Measurements from ENCODE around the gene PLCH1. TPM values are rescaled to one million over a fixed set of nuclear protein-coding genes. Genes with fewer than 3 reads are reported as not detected.

The PLCH1 gene
- total and polyA plus RNA-seq, 2 of the 8 experiments (the other 6 are each of a cell fraction or from before 2014, with no cell fraction given) = 5.8 to 17.2 TPM

DNA sequence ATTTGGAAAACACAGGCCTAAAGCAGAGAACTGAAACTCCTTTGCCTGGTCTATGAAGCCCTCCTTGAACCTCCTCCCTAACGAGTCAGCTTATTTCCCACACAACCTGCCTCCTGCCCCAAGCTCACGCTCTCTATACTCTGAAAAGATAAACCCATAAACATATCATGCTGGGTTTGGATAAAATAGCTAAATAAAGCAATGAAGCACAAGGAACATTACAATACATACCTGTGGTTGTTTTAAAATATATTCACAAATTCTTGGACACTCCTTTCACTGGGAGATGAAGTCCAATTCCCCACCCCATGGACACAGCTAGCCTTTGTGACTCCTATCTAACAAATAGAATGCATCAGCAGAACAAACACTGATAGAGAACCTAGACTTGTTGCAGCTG, 98.2 kb downstream of the PLCH1 start:
- H4K20me1 ChIP-seq (replicated peaks in 1 of 2; ENCODE audit: control insufficient read depth in 1 of 2, insufficient read depth in 2 of 2, low read length in 2 of 2) = no peaks in the 10 kb centered on the region
- CTCF ChIA-PET (ENCODE audit: partially characterized antibody) = interaction anchor here (1.0 to 1.8 kb wide), 5 partner anchors 11 to 264 kb away, joined by 3 to 7 read pairs (median 5); no protein-coding TSS in a partner anchor
- TF ChIP-seq KDM5A (IDR thresholded peaks at IDR 0.05; ENCODE audit: low read length) (no peak), BCL11A (IDR thresholded peaks at IDR 0.05; ENCODE audit: low read depth in 2 of 2, low read length in 2 of 2) (no peak)
- no peak overlapping the region for H4K91ac ChIP-seq (replicated peaks; ENCODE audit: insufficient read length, low read length)
- H2BK120ac ChIP-seq (replicated peaks; ENCODE audit: low read depth, low read length) = no peak overlapping the region
- no peak overlapping the region for H3K27ac ChIP-seq (ENCODE audit: low read depth, low read length)
- no peak overlapping the region for H3K4me2 ChIP-seq (ENCODE audit: insufficient read depth in 1 of 2, low read depth in 2 of 2, low read length in 2 of 2)
- H3K56ac ChIP-seq (replicated peaks; ENCODE audit: insufficient read length, low read depth, low read length) = no peak overlapping the region
- no peaks in the 10 kb centered on the region; the same call in 1 of the 2 replicates for H3K79me1 ChIP-seq (ENCODE audit: low read depth, low read length)
- H2BK5ac ChIP-seq (ENCODE audit: low read depth, low read length) = no peak overlapping the region
- H2BK12ac ChIP-seq (ENCODE audit: low read depth, low read length) = no peak overlapping the region
- H3K18ac ChIP-seq (ENCODE audit: extremely low read depth, low read length) = no peak overlapping the region
- H2BK15ac ChIP-seq (ENCODE audit: low read length) = no peak overlapping the region
- no peak overlapping the region for H4K8ac ChIP-seq (ENCODE audit: extremely low read depth, insufficient read depth, low read length)
- H3K4ac ChIP-seq (replicated peaks; ENCODE audit: insufficient read length, low read depth, low read length) = no peak overlapping the region
- no peak overlapping the region for H3K14ac ChIP-seq (ENCODE audit: insufficient read length)
- H3K9me3 ChIP-seq (ENCODE audit: insufficient read depth in 2 of 2, low read depth in 1 of 2, low read length in 1 of 2) = no peaks in the 10 kb centered on the region
- 80% methylated on average over 2 of the region's 2 CpGs; no CpG with 5 or more reads in 1 of the 2 experiments for WGBS, 2 experiments (ENCODE audit: extremely low coverage in 1 of 2, insufficient coverage in 1 of 2, insufficient read length in 1 of 2, insufficient replicate concordance in 2 of 2, low coverage in 1 of 2, low lambda C conversion rate in 2 of 2, missing lambda C conversion rate in 1 of 2)
- H3K79me2 ChIP-seq (ENCODE audit: control insufficient read depth in 1 of 2, insufficient read depth in 2 of 2, low read length in 2 of 2) = peaks cover 0 to 4% of the 10 kb centered on the region in 2 experiments; a peak in 2 of 4 replicates
- H2AFZ ChIP-seq (ENCODE audit: low read length) = no peak overlapping the region
- no peaks in the 10 kb centered on the region for H3K36me3 ChIP-seq (ENCODE audit: control insufficient read depth in 2 of 4, insufficient read depth in 4 of 4, low read length in 3 of 4)
- no peaks in the 10 kb centered on the region for H3K27me3 ChIP-seq (replicated peaks in 1 of 4; ENCODE audit: control insufficient read depth in 3 of 4, extremely low read depth in 1 of 4, insufficient read depth in 3 of 4, low read length in 3 of 4)
- no peak overlapping the region for H3K4me3 ChIP-seq (ENCODE audit: extremely low read depth in 1 of 4, insufficient read depth in 2 of 4, low read depth in 3 of 4, low read length in 4 of 4)
- H2AK5ac ChIP-seq (ENCODE audit: low read depth, low read length) = no peak overlapping the region
- POLR2A ChIA-PET (ENCODE audit: partially characterized antibody) = no interaction called here
- no peak overlapping the region for H4K5ac ChIP-seq (ENCODE audit: insufficient read length, low read depth, low read length)
- H3K4me1 ChIP-seq (replicated peaks in 1 of 4; ENCODE audit: control insufficient read depth in 3 of 4, insufficient read depth in 4 of 4, low read length in 3 of 4) = peaks cover 0 to 6% (median 4%) of the 10 kb centered on the region in 4 experiments; a peak in 4 of 7 replicates
- no peak overlapping the region for H3K9ac ChIP-seq (replicated peaks in 1 of 4; ENCODE audit: extremely low read depth in 1 of 4, low read depth in 3 of 4, low read length in 3 of 4)
- no peak overlapping the region for H2BK20ac ChIP-seq (ENCODE audit: low read length)
- FAIRE-seq = no peak
- DNase-seq (ENCODE audit: low read depth in 1 of 2, low spot score in 2 of 2) = no peak
- no peaks in the 10 kb centered on the region for H3K23me2 ChIP-seq (ENCODE audit: low read depth, low read length)
- H3K23ac ChIP-seq (ENCODE audit: insufficient read length) = no peak overlapping the region

Data from H1 (cell line).